ENCODE measurements around the gene ZNF790.

DNA sequence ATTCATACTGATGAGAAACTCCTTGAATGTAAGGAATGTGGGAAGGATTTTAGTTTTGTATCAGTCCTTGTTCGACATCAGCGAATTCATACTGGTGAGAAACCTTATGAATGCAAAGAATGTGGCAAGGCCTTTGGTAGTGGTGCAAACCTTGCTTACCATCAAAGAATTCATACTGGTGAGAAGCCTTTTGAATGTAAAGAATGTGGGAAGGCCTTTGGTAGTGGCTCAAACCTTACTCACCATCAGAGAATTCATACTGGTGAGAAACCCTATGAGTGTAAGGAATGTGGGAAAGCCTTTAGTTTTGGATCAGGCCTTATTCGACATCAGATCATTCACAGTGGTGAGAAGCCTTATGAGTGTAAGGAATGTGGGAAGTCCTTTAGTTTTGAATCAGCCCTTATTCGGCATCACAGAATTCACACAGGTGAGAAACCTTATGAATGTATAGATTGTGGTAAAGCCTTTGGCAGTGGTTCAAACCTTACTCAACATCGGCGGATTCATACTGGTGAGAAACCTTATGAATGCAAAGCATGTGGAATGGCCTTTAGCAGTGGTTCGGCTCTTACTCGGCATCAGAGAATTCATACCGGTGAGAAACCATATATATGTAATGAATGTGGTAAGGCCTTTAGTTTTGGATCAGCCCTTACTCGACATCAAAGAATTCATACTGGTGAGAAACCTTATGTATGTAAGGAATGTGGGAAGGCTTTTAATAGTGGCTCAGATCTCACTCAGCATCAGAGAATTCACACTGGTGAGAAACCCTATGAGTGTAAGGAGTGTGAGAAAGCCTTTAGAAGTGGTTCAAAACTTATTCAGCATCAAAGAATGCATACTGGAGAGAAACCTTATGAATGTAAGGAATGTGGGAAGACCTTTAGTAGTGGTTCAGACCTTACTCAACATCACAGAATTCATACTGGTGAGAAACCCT is 39.1 kb upstream of the ZNF790 start:
- TF ChIP-seq, protein P1, sequence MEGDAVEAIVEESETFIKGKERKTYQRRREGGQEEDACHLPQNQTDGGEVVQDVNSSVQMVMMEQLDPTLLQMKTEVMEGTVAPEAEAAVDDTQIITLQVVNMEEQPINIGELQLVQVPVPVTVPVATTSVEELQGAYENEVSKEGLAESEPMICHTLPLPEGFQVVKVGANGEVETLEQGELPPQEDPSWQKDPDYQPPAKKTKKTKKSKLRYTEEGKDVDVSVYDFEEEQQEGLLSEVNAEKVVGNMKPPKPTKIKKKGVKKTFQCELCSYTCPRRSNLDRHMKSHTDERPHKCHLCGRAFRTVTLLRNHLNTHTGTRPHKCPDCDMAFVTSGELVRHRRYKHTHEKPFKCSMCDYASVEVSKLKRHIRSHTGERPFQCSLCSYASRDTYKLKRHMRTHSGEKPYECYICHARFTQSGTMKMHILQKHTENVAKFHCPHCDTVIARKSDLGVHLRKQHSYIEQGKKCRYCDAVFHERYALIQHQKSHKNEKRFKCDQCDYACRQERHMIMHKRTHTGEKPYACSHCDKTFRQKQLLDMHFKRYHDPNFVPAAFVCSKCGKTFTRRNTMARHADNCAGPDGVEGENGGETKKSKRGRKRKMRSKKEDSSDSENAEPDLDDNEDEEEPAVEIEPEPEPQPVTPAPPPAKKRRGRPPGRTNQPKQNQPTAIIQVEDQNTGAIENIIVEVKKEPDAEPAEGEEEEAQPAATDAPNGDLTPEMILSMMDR (IDR thresholded peaks at IDR 0.05), result no peak
- TF ChIP-seq, protein P2, sequence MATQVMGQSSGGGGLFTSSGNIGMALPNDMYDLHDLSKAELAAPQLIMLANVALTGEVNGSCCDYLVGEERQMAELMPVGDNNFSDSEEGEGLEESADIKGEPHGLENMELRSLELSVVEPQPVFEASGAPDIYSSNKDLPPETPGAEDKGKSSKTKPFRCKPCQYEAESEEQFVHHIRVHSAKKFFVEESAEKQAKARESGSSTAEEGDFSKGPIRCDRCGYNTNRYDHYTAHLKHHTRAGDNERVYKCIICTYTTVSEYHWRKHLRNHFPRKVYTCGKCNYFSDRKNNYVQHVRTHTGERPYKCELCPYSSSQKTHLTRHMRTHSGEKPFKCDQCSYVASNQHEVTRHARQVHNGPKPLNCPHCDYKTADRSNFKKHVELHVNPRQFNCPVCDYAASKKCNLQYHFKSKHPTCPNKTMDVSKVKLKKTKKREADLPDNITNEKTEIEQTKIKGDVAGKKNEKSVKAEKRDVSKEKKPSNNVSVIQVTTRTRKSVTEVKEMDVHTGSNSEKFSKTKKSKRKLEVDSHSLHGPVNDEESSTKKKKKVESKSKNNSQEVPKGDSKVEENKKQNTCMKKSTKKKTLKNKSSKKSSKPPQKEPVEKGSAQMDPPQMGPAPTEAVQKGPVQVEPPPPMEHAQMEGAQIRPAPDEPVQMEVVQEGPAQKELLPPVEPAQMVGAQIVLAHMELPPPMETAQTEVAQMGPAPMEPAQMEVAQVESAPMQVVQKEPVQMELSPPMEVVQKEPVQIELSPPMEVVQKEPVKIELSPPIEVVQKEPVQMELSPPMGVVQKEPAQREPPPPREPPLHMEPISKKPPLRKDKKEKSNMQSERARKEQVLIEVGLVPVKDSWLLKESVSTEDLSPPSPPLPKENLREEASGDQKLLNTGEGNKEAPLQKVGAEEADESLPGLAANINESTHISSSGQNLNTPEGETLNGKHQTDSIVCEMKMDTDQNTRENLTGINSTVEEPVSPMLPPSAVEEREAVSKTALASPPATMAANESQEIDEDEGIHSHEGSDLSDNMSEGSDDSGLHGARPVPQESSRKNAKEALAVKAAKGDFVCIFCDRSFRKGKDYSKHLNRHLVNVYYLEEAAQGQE (IDR thresholded peaks at IDR 0.05; ENCODE audit: insufficient read depth in 1 of 2, low read depth in 2 of 2, low read length in 1 of 2), result no peak
- no peak for TF ChIP-seq SIN3A (IDR thresholded peaks at IDR 0.05; ENCODE audit: borderline replicate concordance, insufficient read depth, low read depth, low read length)
